ENCODE data around the gene TRAT1. TPM values are rescaled to one million over a fixed set of nuclear protein-coding genes. Genes with fewer than 3 reads are reported as not detected.
"Not testable (repeated sequence)": the region's sequence is repeated elsewhere in the genome, so short reads cannot be mapped to it uniquely, and the experiment has no call there.

The TRAT1 gene
- total RNA-seq: 10 to 100 TPM; 17.7 to 19.8 TPM

DNA sequence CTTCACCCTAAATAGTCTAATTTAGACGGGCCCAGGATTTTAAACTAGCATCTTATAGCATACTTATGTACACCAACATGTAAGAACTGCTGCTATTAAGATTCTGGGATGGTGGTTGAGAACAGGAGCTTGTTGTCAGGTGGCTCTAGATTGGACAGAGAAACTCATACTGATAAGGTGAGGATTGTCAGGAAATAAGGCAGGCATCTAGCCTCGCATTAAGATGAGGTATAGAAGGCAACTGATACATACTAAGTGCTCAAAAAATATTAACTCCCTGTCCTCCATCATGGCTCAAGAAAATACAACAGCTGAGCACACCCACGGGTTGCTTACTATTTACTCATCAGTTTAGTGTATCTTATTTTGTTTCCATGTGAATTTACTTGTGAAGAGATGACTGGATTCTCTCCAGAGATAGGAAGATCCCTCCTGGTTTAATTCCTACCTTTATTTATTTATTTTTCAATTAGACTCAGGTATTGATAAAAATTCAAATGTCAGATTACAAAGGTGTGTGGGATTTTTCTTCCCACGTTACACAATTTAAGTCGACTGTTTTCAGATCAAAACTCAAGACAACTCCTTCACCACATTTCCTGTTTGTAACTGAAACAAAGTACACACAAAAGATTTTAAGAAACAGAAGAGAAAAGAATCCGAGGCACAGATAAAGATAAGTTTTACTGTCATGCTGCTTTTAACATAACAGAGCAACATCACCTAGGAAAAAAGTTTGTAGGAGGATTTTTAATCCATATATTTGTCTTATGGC, at the start of gene TRAT1:
Gene TRAT1, plus strand, starts transcription at position 664 of the 775 bp plus-strand sequence. CDS start 142 bp downstream, outside the sequence.
- H3K27me3 Mint-ChIP-seq (ENCODE audit: low read depth): no peaks in the 10 kb centered on the region
- CTCF ChIA-PET: interaction anchor here (4.8 to 5.7 kb wide), 3 partner anchors 10 to 157 kb away, joined by 52 to 71 read pairs (median 71); no protein-coding TSS in a partner anchor
- peak within 1 kb of the TSS; percentile 85 for H3K4me3 Mint-ChIP-seq
- intact Hi-C loops (cut with micrococcal nuclease): loop anchor here (1.0 to 10.0 kb wide), 5 partner anchors 41 to 1298 kb away; partner anchors contain the start of genes BBX and IFT57
- DNase-seq: no peak
- peaks cover 11% of the 10 kb centered on the region for H3K36me3 Mint-ChIP-seq (ENCODE audit: low read depth)
- peak within 1 kb of the TSS; percentile 98 for H3K27ac Mint-ChIP-seq
- peaks cover 27% of the 10 kb centered on the region for H3K4me1 Mint-ChIP-seq (ENCODE audit: low read depth)
- H3K9me3 Mint-ChIP-seq: no peaks in the 10 kb centered on the region

DNA sequence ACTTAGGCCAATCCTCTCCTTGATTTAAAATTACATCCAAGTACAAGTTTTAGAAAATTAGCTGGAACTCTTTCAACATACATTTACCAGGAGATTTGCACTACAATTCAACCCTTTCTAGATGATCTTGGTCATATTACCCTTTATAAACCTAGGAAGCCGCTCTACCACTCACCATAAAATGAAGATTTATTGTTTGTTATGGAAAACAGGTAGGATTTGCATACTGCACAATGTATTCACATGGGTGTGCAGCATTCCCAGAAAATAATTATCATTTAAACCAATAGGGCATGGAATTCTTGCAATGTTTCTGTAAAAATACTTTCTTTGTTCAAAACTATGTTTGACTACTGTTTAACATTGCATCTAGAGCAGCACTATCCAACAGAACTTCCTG, 46.9 kb upstream of the TRAT1 start:
- intact Hi-C loops (cut with micrococcal nuclease): no loop called here
- peaks cover 37% of the 10 kb centered on the region for H3K4me1 Mint-ChIP-seq (ENCODE audit: low read depth)
- H3K9me3 Mint-ChIP-seq: no peaks in the 10 kb centered on the region
- H3K27me3 Mint-ChIP-seq (ENCODE audit: low read depth): no peaks in the 10 kb centered on the region
- no peak overlapping the region for H3K27ac Mint-ChIP-seq
- peaks cover 1% of the 10 kb centered on the region for H3K36me3 Mint-ChIP-seq (ENCODE audit: low read depth)
- no peak overlapping the region for H3K4me3 Mint-ChIP-seq
- DNase-seq: no peak
- CTCF ChIA-PET: interaction anchor here (0.6 kb wide), 1 partner anchor 201 kb away, joined by 3 read pairs; no protein-coding TSS in a partner anchor

DNA sequence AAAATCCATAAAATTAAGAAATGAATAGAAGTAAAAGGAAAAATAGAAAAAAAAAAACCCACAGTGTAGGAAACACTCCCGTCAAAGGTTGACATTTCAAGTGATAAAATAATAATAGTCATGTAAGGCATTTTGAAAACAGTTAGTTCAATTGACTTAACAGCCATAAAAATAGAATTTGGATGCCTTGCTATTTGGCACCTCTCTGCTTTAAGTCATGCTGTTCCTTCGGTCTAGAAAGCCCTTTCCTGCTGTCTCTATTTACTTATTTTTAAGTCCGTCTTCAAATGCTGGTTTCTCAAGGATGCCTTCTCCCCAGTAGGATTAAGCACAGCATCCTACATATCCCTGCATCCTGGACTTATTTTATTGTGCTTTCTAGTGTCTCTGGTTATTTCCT, 43.1 kb upstream of the TRAT1 start:
- Mint-ChIP-seq H3K4me1 (ENCODE audit: low read depth) (peaks cover 38% of the 10 kb centered on the region), H3K9me3 (no peaks in the 10 kb centered on the region), H3K4me3 (no peak overlapping the region), H3K27me3 (ENCODE audit: low read depth) (no peaks in the 10 kb centered on the region), H3K27ac (no peak overlapping the region), H3K36me3 (ENCODE audit: low read depth) (no peaks in the 10 kb centered on the region)
- no peak for DNase-seq
- intact Hi-C loops (cut with micrococcal nuclease): no loop called here
- CTCF ChIA-PET: interaction anchor here (0.6 to 0.8 kb wide), 2 partner anchors 38 to 189 kb away, joined by 3 to 4 read pairs; no protein-coding TSS in a partner anchor

DNA sequence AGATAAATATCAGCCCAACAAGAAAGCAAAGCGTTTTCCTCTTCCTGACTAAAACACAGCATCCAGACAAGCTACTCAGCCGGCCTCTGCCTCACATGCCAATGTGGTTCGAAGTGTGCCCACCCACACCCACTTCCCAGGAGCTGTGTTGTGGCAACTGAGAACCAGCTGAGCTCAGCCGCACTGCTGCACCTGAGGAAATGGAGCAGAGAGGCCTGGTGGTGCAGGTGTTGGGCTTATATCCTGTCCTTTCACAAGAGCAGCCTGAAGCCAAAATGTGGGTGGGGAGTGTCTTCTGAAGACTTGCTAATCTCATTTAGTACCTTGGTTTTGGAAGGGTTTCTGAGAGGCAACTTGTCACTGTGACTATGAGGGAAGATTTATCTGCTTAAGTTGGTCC, 42.4 kb upstream of the TRAT1 start:
- Mint-ChIP-seq H3K4me1 (ENCODE audit: low read depth) (peaks cover 38% of the 10 kb centered on the region), H3K4me3 (no peak overlapping the region), H3K27me3 (ENCODE audit: low read depth) (no peaks in the 10 kb centered on the region), H3K9me3 (no peaks in the 10 kb centered on the region), H3K36me3 (ENCODE audit: low read depth) (no peaks in the 10 kb centered on the region), H3K27ac (no peak overlapping the region)
- intact Hi-C loops (cut with micrococcal nuclease): no loop called here
- DNase-seq: peak; percentile 53
- CTCF ChIA-PET: interaction anchor here (0.9 kb wide), 1 partner anchor 12 kb away, joined by 4 read pairs; no protein-coding TSS in a partner anchor

- DNase-seq: no peak
- Mint-ChIP-seq H3K4me1 (ENCODE audit: low read depth) (no peaks in the 10 kb centered on the region), H3K36me3 (ENCODE audit: low read depth) (no peaks in the 10 kb centered on the region), H3K27me3 (ENCODE audit: low read depth) (no peaks in the 10 kb centered on the region), H3K27ac (no peak overlapping the region), H3K9me3 (no peaks in the 10 kb centered on the region), H3K4me3 (no peak overlapping the region)
- CTCF ChIA-PET: interaction anchor here (1.0 to 1.1 kb wide), 2 partner anchors 11 to 126 kb away, joined by 3 to 4 read pairs; no protein-coding TSS in a partner anchor
- intact Hi-C loops (cut with micrococcal nuclease): no loop called here
These were observed 31.1 kb upstream of the TRAT1 start for GRCh38 chr3:108791473-108791872.

GRCh38 chr3:108804437-108804836, 18.1 kb upstream of the TRAT1 start:
- no peak for DNase-seq
- no peak overlapping the region for H3K27ac Mint-ChIP-seq
- H3K36me3 Mint-ChIP-seq (ENCODE audit: low read depth): peaks cover 1% of the 10 kb centered on the region
- H3K9me3 Mint-ChIP-seq: peaks cover 2% of the 10 kb centered on the region
- peaks cover 17% of the 10 kb centered on the region for H3K4me1 Mint-ChIP-seq (ENCODE audit: low read depth)
- H3K27me3 Mint-ChIP-seq (ENCODE audit: low read depth): no peaks in the 10 kb centered on the region
- CTCF ChIA-PET: interaction anchor here (1.7 kb wide), 1 partner anchor 14 kb away, joined by 7 read pairs; no protein-coding TSS in a partner anchor
- intact Hi-C loops (cut with micrococcal nuclease): no loop called here
- H3K4me3 Mint-ChIP-seq: no peak overlapping the region

- Mint-ChIP-seq H3K4me1 (ENCODE audit: low read depth) (peaks cover 17% of the 10 kb centered on the region), H3K4me3 (no peak overlapping the region), H3K36me3 (ENCODE audit: low read depth) (peaks cover 1% of the 10 kb centered on the region), H3K27me3 (ENCODE audit: low read depth) (no peaks in the 10 kb centered on the region), H3K27ac (no peak overlapping the region), H3K9me3 (peaks cover 2% of the 10 kb centered on the region)
- CTCF ChIA-PET: interaction anchor here (0.6 to 1.7 kb wide), 2 partner anchors 14 to 144 kb away, joined by 3 to 7 read pairs; no protein-coding TSS in a partner anchor
- DNase-seq: no peak
- intact Hi-C loops (cut with micrococcal nuclease): no loop called here
These were observed 17.6 kb upstream of the TRAT1 start for GRCh38 chr3:108804966-108805365.

GRCh38 chr3:108806316-108806715, 16.3 kb upstream of the TRAT1 start:
- intact Hi-C loops (cut with micrococcal nuclease): loop anchor here (1.0 kb wide), 1 partner anchor 29 kb away; no protein-coding TSS in a partner anchor
- H3K4me1 Mint-ChIP-seq (ENCODE audit: low read depth): peaks cover 17% of the 10 kb centered on the region
- H3K27ac Mint-ChIP-seq: peak overlapping the region; percentile 22
- peak; percentile 26 for DNase-seq
- H3K27me3 Mint-ChIP-seq (ENCODE audit: low read depth): no peaks in the 10 kb centered on the region
- CTCF ChIA-PET: interaction anchor here (0.6 to 1.9 kb wide), 4 partner anchors 12 to 635 kb away, joined by 3 to 7 read pairs (median 4); no protein-coding TSS in a partner anchor
- no peak overlapping the region for H3K4me3 Mint-ChIP-seq
- H3K9me3 Mint-ChIP-seq: peaks cover 2% of the 10 kb centered on the region
- peaks cover 1% of the 10 kb centered on the region for H3K36me3 Mint-ChIP-seq (ENCODE audit: low read depth)

GRCh38 chr3:108818404-108818803, 4.2 kb upstream of the TRAT1 start:
- DNase-seq: peak; percentile 86
- peak overlapping the region; percentile 79 for H3K27ac Mint-ChIP-seq
- H3K9me3 Mint-ChIP-seq: no peaks in the 10 kb centered on the region
- CTCF ChIA-PET: interaction anchor here (0.6 to 5.7 kb wide), 23 partner anchors 11 to 324 kb away, joined by 3 to 71 read pairs (median 5); no protein-coding TSS in a partner anchor
- intact Hi-C loops (cut with micrococcal nuclease): loop anchor here (1.0 to 5.0 kb wide), 6 partner anchors 56 to 329 kb away; partner anchors contain the start of genes CIP2A and DZIP3
- H3K4me1 Mint-ChIP-seq (ENCODE audit: low read depth): peaks cover 24% of the 10 kb centered on the region
- H3K36me3 Mint-ChIP-seq (ENCODE audit: low read depth): peaks cover 2% of the 10 kb centered on the region
- H3K27me3 Mint-ChIP-seq (ENCODE audit: low read depth): no peaks in the 10 kb centered on the region
- peak overlapping the region; percentile 48 for H3K4me3 Mint-ChIP-seq

DNA sequence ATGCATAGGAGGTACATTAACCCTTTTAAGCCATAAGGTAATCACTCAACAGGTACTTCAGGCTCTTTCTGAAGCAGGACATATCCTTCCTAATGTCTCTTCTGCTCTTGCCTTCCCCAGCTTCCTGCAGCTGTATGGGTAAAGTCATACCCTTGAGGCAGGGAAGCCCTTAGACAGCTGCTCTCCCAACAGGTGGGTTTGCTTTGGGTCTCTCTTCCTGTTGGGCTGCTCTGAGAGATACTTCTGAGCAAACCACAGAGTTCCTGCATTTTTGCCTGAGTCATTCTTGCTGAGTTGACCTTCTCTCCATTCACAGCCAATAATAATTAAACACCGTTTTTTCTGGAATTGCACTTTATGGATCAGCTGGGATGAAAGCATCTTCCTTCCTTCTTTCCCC, 2.0 kb upstream of the TRAT1 start:
- intact Hi-C loops (cut with micrococcal nuclease): loop anchor here (2.0 to 10.0 kb wide), 2 partner anchors 14 to 1296 kb away; partner anchors contain the start of gene BBX
- Mint-ChIP-seq H3K4me1 (ENCODE audit: low read depth) (peaks cover 24% of the 10 kb centered on the region), H3K27me3 (ENCODE audit: low read depth) (no peaks in the 10 kb centered on the region), H3K4me3 (peak overlapping the region; percentile 79), H3K27ac (peak overlapping the region; percentile 96), H3K36me3 (ENCODE audit: low read depth) (peaks cover 8% of the 10 kb centered on the region), H3K9me3 (no peaks in the 10 kb centered on the region)
- peak; percentile 40 for DNase-seq
- CTCF ChIA-PET: interaction anchor here (0.6 to 5.7 kb wide), 10 partner anchors 12 to 715 kb away, joined by 3 to 71 read pairs (median 5); no protein-coding TSS in a partner anchor

DNA sequence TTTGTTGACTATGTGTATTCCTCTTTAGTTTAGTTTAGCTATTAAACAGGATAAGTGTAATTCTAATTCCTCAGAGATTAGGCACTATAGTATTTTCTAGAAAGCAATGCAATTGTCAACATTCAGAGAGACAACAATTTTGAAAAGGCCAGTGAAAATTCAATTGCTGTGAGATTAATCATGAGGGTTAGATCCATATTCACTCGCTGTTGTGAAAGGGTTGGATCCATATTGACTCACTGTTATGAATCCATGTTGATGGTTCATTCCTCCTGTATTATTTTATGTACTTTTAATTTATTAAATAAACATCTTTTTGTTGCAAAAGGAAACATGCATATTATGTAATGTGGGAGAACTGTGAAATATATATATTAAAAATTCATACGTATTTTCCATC, 641 bp downstream of the TRAT1 start:
- Mint-ChIP-seq H3K9me3 (no peaks in the 10 kb centered on the region), H3K27me3 (ENCODE audit: low read depth) (no peaks in the 10 kb centered on the region), H3K4me1 (ENCODE audit: low read depth) (peaks cover 29% of the 10 kb centered on the region), H3K4me3 (peak overlapping the region; percentile 82), H3K36me3 (ENCODE audit: low read depth) (peaks cover 11% of the 10 kb centered on the region), H3K27ac (peak overlapping the region; percentile 98)
- CTCF ChIA-PET: no interaction called here
- DNase-seq: no peak
- intact Hi-C loops (cut with micrococcal nuclease): loop anchor here (2.0 to 10.0 kb wide), 4 partner anchors 600 to 1298 kb away; partner anchors contain the start of genes BBX and IFT57

DNA sequence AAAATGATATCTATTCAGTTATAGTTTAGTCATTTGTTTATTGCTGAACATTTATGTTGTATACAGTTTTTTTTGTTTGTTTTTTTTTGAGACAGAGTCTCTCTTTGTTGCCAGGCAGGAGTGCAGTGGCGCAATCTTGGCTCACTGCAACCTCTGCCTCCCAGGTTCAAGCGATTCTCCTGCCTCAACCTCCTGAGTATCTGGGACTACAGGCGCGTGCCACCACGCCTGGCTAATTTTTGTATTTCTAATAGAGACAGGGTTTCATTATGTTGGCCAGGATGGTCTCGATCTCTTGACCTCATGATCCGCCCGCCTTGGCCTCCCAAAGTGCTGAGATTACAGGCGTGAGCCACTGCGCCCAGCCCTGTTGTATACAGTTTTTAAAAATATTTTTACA, 1.2 kb downstream of the TRAT1 start:
- DNase-seq: peak; percentile 36
- CTCF ChIA-PET: interaction anchor here (0.6 to 1.6 kb wide), 4 partner anchors 11 to 346 kb away, joined by 3 to 5 read pairs (median 4); no protein-coding TSS in a partner anchor
- Mint-ChIP-seq H3K4me3 (peak overlapping the region; percentile 85), H3K27ac (peak overlapping the region; percentile 98), H3K36me3 (ENCODE audit: low read depth) (peaks cover 11% of the 10 kb centered on the region), H3K4me1 (ENCODE audit: low read depth) (peaks cover 30% of the 10 kb centered on the region)
- H3K9me3 Mint-ChIP-seq; H3K27me3 Mint-ChIP-seq (ENCODE audit: low read depth): not testable (repeated sequence)
- intact Hi-C loops (cut with micrococcal nuclease): loop anchor here (2.0 to 10.0 kb wide), 4 partner anchors 601 to 1299 kb away; partner anchors contain the start of genes BBX and IFT57
